NCI-H2227 treated with DMSO at 0.1 percent for 48 hours (cell line): Measurements from ENCODE around the gene WDR37.

Source experiments
- DNase-seq: peaks from one replicate; lab custom pipeline; 2025; lab: John Stamatoyannopoulos, UW

WDR37 gene

DNA sequence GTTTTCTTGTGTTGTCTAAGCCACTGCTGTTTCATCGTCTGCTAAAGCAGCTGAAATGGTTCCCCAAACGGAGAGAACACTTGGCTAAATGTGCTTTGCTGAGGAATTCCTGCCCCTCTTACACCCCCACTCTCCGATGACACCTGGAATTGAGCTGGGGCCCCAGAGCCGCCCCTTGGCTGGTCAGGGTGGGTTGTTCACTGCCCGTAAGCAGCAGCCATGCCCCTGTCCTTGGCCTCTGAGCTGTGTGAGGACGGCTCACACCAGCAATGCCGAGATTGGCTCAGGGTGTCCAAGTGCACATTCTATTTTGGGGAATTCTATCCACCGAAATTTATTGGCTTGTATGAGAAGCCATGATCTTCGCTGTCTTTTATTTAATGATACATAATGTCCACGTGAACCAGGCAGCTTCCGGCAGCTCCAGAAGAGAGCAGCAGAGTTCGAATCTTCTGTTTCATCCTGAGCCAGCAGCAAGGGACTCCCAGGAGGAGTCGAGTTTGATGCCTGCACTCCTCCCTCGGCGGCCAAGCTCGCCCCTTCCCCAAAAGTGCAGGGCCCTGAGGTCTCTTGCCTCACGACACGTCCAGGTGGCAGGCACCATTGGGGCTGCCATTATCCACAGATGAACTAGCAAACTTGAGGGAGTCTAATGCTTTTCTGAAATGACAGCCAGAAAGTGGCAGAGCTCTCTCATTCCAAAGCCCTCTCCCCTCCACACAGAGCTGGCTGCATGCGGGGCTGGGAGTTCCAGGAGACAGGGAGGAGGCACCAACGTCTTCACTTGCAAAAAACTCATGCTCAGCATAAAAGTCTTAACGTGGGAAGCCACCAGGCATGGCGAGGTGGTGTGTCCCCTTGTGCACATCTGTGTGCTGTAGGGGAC is 114.0 kb downstream of the WDR37 start:
- no peak for DNase-seq

- no peak for DNase-seq
These were observed 114.6 kb downstream of the WDR37 start for GRCh38 chr10:1170867-1171180.

DNA sequence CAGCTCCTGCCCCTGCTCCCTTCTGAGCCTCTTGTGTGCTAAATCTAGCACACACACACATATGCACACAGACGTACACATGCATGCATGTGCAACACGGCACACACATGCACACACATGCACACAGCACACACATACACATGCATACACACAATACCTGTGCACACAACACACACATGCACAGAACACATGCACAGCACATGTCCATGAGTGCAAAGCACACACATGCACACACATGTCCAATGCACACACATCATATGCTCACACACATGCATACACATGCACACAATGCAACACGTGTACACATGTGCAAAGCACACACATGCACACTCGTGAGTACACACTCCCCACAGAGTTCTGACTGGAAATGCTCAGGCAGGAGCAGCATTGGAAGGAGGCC is 115.0 kb downstream of the WDR37 start:
- no peak for DNase-seq

GRCh38 chr10:1171586-1171985 is 115.4 kb downstream of the WDR37 start:
- DNase-seq: no peak

DNA sequence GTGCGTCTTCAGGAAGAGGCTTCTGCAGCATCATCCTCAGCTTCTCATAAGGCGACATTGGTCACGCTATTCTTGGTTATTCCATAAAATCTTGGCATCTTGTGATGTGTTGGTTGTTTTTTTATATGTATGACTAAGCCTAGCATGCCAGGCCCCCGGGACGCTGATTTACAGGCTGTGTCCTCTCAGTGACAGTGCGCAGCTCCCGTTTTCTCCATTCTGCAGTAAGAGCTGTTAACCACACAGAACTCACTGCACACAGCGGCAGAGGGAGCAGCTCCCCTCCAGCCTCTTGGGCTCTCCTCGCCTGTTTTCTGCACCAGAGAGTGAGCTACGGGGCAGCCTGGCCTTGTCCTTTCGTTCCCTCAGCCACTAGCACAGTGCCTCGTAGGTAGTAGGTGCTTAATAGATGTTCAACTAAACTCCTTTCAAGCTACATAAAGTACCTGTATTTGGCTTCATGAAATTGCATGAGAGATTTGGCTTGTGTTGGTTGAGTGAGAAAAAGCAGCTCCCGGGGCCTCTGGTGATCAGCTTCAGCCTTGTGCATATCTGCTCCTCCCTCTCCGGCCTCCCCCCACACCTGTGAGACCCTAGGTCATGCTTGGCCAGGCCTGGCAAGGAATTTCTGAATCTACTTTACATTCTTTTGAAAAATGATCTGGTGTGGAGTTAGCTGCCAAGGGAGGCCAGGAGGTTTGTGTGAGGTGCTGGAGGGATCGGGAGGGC is 116.2 kb downstream of the WDR37 start:
- no peak for DNase-seq

- no peak for DNase-seq
These were observed 116.9 kb downstream of the WDR37 start for GRCh38 chr10:1173091-1173490.

GRCh38 chr10:1174022-1174421 is 117.8 kb downstream of the WDR37 start:
- DNase-seq: no peak

- no peak for DNase-seq
These were observed 119.9 kb downstream of the WDR37 start for GRCh38 chr10:1175956-1176565.

DNA sequence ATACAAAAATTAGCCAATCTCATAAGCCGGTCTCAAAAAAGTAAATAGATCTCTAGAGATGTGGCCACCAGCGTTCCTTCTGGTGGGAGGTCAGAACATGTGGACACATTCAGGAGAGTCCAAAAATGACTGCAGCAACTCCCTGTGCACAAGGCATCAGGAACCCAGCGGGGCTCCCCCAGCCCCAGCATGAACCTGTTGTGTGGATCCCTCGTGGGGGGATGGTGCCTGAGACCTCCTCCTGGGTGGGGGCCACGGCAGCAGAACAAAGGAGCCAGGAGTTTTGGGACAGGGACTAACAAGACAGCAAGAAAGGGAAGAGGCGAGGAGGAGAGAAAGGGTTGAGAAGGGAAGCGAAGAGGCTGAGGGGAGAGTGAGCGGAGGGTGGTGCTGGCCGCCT is 121.8 kb downstream of the WDR37 start:
- no peak for DNase-seq

GRCh38 chr10:1178506-1178905 is 122.3 kb downstream of the WDR37 start:
- DNase-seq: no peak

GRCh38 chr10:1179346-1180070 is 123.3 kb downstream of the WDR37 start:
- DNase-seq: no peak

- no peak for DNase-seq
These were observed 124.0 kb downstream of the WDR37 start for GRCh38 chr10:1180071-1180730.

- DNase-seq: no peak
These were observed 124.7 kb downstream of the WDR37 start for GRCh38 chr10:1180836-1181235.
